Stimulated activated CD8-positive, alpha-beta memory T cell treated with anti-CD3 and anti-CD28 coated beads, Interleukin-12 subunit alpha, Interleukin-12 subunit beta, amount 100 ng/mL, for 4 hours (primary cell): ENCODE data around the gene TANGO6.

Source experiments
- DNase-seq: peaks from one replicate; pipeline ENCODE4 v3.0.0-alpha.2; 2020; ENCODE audit warnings: low read depth

TANGO6 gene

DNA sequence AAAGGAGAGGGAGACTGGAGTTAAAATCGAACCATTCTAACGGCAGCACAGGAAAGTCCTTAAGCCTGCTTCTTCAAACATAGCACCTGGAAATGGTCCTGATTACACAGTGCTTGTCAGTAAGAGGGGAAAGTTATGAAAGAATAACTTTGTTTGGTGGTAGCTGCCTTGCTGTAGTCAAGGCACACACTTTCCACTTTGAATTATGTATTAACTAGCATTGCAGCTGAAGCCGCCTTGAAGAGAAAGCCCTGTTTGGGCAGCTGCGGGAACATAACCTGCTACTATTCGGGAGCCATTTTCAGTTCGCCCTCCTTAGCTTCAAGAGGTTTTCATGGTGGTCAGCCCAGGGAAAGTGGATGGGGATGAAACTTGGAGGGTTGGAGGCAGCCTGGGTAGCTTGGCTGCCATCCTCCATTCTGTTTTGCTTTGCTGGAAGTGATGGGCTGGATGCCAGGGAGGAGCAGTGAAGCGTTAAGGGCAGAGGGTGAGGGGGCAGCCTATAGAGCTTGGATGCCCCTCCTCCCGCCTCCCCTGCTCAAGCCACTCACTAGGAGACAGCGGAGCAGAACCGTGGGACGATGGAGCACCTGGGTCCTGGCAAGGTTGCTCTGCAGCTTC, 256.9 kb downstream of the TANGO6 start:
- no peak for DNase-seq

- no peak for DNase-seq
Observed at GRCh38 chr16:69105501-69106361, 262.4 kb downstream of the TANGO6 start, which contains the start of gene HAS3. TSS of gene HAS3 (plus strand) at chr16:69105653. CDS start at chr16:69109396, 3,743 bp downstream.

GRCh38 chr16:69106491-69107315, 263.4 kb downstream of the TANGO6 start:
- no peak for DNase-seq

- DNase-seq, result no peak
Observed at GRCh38 chr16:69107316-69107962, 264.1 kb downstream of the TANGO6 start.

GRCh38 chr16:69108064-69108904, 265.0 kb downstream of the TANGO6 start:
- no peak for DNase-seq

- DNase-seq, result no peak
Observed at GRCh38 chr16:69108905-69109252, 265.5 kb downstream of the TANGO6 start.

DNA sequence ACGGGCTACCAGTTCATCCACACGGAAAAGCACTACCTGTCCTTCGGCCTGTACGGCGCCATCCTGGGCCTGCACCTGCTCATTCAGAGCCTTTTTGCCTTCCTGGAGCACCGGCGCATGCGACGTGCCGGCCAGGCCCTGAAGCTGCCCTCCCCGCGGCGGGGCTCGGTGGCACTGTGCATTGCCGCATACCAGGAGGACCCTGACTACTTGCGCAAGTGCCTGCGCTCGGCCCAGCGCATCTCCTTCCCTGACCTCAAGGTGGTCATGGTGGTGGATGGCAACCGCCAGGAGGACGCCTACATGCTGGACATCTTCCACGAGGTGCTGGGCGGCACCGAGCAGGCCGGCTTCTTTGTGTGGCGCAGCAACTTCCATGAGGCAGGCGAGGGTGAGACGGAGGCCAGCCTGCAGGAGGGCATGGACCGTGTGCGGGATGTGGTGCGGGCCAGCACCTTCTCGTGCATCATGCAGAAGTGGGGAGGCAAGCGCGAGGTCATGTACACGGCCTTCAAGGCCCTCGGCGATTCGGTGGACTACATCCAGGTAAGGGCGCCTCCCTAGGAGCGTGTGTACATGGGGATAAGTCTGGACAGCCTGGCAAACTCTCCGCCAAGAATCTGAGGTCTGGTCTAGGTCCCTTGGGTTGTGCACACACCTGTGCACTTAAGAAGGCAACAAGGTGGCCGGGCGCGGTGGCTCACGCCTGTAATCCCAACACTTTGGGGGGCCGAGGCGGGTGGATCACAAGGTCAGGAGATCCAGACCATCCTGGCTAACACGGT, 266.3 kb downstream of the TANGO6 start:
- no peak for DNase-seq

DNA sequence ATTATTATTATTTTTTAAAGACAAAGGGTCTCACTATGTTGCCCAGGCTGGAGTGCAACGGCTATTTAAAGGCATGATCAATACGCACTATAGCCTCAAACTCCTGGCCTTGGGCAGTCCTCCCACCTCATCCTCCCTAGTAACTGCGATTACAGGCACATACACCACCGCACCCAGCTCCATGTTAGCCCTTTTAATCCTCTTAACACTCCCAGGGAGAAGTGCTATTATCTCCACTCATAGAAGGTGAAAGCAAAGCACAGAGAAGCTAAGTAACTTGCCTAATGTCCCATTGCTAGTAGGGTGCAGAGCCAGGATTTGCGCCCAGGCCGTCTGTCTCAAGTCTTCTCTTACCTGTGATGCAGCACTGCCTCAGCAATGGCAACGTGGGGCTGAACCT, 267.1 kb downstream of the TANGO6 start:
- no peak for DNase-seq

GRCh38 chr16:69111216-69111875, 268.0 kb downstream of the TANGO6 start:
- DNase-seq, result no peak

DNA sequence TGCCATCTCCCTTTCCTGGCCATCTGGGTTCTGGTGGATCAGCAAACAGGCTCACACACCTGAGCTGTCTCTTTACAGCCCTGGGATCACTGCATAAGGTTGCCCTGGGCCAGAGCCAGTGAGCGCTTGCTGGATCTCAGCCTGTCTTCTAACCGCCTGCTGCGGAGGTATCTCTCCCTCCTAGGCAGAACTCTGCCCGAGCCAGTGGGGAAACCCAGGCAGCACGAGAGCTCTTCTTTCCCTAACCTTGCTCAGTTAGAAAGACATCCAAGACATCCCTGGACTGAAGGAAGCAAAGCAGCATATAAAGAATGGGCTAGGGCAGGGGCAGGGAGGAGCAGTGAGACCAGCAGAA, 268.5 kb downstream of the TANGO6 start:
- no peak for DNase-seq

DNA sequence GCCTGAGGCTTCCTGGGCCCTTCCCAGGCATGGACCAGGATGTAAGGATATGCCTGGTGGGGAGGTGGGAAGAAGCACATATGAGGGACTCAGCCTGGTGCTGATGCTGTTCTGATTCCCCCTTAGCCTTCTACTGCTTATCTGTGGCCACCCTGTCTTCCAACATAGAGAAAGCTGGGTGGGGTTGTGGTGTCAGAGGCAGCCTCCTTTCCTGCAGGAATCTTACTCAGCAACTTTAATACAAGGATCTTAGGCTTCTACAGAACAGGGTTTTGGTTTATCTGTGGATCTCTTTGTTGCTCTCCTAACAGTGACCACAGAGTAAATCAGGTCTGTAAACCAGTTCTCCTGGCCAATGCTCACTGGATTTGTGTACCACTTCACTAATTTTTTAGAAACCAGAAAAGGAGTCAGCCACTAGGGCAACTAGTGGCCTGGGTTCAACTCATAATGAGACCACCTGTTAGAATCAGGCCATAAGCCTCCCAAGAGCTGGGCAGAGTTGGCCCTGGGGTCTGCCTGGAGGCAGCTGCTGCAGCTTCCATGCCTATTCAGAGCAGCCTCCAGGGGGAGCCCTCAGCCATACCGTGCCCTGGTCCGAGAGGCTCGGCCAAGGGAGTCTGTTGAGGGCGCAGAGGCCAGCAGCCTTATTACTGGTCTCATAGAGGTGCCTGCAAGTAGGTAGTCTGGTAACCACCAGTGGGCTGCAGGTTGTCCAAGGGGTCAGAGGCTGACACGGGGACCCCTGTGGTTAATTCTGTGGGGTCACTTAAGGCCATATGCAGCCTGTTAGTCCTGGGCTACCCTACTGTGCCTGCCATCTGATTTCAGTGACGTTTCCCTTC, 269.2 kb downstream of the TANGO6 start:
- DNase-seq, result peak; percentile 18

GRCh38 chr16:69113216-69113615, 269.9 kb downstream of the TANGO6 start:
- no peak for DNase-seq

GRCh38 chr16:69114346-69114975, 271.1 kb downstream of the TANGO6 start:
- DNase-seq, result no peak

DNA sequence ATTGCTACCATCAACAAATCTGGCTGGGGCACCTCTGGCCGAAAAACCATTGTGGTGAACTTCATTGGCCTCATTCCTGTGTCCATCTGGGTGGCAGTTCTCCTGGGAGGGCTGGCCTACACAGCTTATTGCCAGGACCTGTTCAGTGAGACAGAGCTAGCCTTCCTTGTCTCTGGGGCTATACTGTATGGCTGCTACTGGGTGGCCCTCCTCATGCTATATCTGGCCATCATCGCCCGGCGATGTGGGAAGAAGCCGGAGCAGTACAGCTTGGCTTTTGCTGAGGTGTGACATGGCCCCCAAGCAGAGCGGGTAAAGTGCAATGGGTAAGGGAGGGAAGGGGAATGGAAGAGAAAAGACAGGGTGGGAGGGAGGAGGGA, 271.6 kb downstream of the TANGO6 start:
- no peak for DNase-seq

GRCh38 chr16:69115361-69115760, 272.0 kb downstream of the TANGO6 start:
- DNase-seq, result no peak

GRCh38 chr16:69115837-69116236, 272.5 kb downstream of the TANGO6 start:
- DNase-seq, result no peak

- DNase-seq, result no peak
Observed at GRCh38 chr16:69116256-69116875, 273.0 kb downstream of the TANGO6 start.

DNA sequence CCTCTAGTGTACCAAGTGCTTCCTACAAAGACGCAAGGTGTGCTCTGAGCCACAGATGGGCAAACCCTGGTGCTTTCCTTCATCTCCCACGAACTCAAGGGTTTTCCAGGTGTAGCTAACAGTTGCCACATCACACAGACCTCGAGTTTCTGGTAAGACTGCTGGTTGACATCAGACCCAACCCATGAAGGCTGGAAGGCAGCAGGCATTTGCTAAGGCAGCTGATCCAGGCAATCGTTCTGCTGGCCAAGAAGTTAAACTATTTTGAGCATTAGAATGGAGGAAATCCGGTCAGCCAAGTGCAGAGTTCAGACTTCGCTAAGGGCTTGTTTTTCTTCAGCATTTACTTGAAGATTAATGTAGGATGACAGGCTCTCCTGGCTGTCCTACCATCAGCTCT, 273.6 kb downstream of the TANGO6 start:
- DNase-seq, result no peak
